Thyroid gland (tissue), 4 donors: ENCODE data around the gene RNF220.

Experiments
- POLR2A ChIP-seq, 2 donors: fragments of 450-650 bp; IDR thresholded peaks; one replicate each; pipeline ENCODE4 v1.6.1; 2017; ENCODE audit warnings: antibody characterized with exemption in 2 of 2, mild to moderate bottlenecking in 2 of 2, moderate library complexity in 1 of 2
- TF ChIP-seq, protein P1 (sequence below), 6 experiments: fragments of 200-600 bp in 3 of 6; fragments of 450-650 bp in 3 of 6; sonication (generic) in 3 of 6; IDR thresholded peaks; one replicate each; pipeline ENCODE4 v1.5.1; 2016 to 2019; ENCODE audit warnings: antibody characterized with exemption in 6 of 6, mild to moderate bottlenecking in 2 of 6, inconsistent platforms in 1 of 6, moderate library complexity in 1 of 6

DNA sequence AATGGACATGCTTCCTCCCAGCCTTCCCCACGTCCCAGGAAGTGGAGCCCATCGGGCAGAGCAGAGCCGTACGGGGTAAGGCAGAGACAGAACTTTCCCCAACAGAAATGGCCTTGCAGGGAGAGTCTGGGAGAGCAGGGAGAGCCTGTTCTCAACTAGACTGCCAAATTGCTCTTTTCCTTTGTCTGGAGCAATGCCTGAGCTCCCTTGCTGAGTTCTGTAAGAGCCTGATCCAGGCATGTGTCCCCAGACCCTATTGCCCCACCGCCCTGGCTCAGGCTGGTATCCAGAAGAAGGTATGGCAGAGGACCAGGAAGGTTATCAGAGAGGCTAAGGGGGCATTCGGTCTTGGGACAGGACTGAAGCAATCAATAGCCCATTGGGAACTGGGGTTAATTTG, 189.3 kb downstream of the RNF220 start:
- TF ChIP-seq POLR2A (IDR thresholded peaks at IDR 0.05), result no peak
- TF ChIP-seq, protein P1, sequence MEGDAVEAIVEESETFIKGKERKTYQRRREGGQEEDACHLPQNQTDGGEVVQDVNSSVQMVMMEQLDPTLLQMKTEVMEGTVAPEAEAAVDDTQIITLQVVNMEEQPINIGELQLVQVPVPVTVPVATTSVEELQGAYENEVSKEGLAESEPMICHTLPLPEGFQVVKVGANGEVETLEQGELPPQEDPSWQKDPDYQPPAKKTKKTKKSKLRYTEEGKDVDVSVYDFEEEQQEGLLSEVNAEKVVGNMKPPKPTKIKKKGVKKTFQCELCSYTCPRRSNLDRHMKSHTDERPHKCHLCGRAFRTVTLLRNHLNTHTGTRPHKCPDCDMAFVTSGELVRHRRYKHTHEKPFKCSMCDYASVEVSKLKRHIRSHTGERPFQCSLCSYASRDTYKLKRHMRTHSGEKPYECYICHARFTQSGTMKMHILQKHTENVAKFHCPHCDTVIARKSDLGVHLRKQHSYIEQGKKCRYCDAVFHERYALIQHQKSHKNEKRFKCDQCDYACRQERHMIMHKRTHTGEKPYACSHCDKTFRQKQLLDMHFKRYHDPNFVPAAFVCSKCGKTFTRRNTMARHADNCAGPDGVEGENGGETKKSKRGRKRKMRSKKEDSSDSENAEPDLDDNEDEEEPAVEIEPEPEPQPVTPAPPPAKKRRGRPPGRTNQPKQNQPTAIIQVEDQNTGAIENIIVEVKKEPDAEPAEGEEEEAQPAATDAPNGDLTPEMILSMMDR (IDR thresholded peaks at IDR 0.05), result no peak
